GM19467 (cell line): Measurements from ENCODE around the gene ASIC2.

Source experiments
- ATAC-seq: cut with Tn5 transposase; IDR thresholded peaks from one replicate; pipeline ENCODE4 v1.9.1; 2021; ENCODE audit warnings: mild to moderate bottlenecking, moderate library complexity; ENCODE audit not compliant: unreplicated experiment

The ASIC2 gene

DNA sequence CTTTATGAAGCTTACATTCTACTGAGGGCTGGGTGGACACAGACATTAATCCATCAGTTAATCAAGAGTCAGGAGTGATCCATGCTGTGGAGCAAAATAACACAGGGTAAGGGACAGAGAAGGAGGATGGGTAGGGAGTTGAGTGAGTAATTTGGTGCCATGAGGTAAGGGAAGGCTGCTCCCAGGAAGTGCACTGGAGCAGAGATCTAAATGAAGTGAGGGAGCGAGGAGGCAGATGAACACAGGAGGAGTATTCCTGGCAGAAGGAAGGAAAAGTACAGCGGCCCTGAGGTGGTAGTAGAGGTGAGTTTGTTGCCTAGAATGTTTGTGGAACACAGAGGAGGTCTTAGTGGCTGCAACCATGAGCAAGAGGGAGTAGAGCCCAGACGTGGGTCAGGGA lies 34.8 kb downstream of the ASIC2 start:
- no peak for ATAC-seq

DNA sequence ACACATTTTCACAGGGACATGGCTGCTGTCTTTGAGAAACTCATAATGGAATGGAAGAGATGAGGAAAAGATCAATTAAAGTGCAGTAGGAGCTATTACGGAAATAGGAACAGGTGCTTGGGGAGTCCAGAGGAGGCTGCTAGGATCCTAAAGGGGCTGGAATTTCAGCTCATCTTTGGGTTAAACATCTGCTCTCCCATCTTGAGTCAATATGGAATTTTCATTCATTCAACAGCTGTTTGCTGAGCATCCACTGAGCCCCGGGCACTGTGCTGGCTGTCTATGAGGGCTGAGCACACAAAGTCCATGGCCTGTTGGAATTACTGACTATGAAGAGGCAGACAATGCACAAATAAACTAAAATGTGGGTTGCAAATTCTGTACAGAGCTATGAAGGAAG lies 47.9 kb downstream of the ASIC2 start:
- ATAC-seq = no peak

DNA sequence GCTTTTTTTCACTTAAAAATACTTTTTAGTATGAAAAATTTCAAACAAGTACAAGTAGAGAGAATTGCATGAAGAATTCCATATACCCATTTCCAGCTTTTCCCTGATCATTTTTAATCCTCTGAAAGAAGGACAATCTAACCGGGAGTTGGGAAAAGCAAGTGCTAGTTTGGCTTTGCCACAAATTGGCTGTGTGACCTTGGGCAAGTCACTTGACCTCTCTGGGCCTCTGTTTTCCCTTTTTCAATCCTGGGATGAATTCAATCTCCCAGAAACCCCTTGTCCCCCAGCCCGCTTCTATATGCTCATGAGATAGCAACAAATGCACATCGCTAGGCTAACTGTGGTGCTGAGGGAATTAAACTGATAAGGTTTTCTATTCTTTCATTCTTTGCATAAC lies 49.4 kb downstream of the ASIC2 start:
- ATAC-seq = no peak

DNA sequence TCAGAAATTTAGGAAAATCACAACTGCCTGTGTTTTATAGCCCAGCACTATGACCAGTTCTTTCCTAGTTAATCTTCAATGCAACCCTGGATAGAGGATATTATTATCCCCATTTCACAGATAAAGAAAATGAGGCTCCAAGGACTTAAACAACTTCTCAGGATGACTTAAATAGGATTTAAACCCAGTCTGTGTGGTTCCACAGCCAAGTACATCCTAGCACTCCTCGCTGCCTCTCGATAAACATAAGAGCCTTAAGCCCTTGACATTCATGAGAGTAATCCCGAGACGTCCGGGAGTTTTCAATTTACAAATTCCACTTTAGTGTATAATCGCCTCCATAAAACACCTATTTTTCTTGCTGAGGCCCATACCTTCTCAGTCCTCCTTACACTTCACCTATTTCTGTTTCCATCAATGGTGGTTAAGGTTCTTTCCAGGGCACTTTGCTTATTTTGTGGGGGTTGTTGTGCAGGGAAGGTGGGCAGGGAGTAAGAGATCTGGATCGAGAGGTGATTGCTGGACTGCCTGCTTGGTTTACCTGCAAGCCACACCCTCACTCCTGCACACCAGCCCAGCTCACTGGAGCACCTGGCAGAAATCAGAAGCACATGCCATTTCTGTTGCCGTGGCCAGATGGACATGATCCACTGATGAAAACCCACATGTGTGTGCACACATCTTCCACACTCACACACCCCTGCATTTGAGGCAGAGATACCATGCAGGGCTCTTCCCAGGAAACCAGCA lies 50.5 kb downstream of the ASIC2 start:
- no peak for ATAC-seq

DNA sequence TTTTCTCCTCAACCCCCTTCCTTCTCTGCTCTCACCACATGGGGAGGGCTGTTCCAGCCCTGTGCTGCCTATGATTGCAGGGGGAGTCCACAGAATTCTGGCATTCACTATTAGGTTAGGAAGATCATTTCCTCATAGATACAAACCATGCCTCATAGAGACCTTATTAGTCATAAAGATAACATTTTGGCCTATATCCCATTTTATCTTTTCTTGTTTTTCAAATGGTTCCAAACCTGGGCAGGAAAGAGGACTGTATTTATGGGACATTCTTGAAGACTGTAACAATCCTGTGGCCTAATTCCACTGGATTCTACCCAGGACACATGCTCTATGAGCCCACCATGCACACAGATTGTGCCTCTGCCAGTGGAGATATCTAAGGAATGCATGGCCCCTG lies 51.7 kb downstream of the ASIC2 start:
- no peak for ATAC-seq

DNA sequence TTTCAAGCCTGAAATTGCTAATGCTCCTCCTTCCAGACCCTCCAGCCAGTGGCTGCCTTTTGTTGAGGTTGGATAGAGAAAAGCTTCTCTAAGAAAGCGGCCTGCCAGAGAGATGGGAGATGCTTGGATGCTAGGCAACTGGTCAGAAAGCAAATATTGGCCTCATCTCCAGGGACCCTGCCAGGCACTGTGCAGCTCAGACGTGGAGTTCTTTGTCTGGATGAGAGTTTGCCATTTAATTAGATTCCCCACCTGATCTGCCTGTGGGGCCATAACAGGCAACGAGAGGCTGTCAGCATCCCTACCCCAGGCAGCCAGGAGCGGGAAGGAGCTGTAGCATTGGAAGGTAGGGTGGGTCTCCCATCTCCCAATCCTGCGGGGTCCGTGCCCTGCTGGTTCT lies 52.7 kb downstream of the ASIC2 start:
- ATAC-seq = no peak

DNA sequence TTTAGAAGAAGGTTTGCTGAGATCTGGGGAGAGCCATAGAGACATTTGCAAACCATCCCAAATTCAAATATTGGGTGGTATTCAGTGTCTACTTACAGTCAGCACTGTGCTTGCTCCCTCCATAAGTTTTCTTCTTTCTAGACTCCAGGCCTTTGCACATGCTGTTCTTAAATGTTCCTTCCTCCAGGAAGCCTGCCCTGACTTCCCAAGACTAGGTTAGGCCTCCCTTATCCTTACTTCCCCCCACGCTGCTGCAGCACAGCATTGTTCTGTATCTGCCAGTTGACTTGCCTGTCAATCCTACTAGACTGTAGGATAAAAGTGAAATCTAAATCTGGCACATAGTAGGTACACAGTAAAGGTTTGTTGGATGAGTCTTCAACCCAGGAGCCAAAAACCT lies 53.4 kb downstream of the ASIC2 start:
- no peak for ATAC-seq

DNA sequence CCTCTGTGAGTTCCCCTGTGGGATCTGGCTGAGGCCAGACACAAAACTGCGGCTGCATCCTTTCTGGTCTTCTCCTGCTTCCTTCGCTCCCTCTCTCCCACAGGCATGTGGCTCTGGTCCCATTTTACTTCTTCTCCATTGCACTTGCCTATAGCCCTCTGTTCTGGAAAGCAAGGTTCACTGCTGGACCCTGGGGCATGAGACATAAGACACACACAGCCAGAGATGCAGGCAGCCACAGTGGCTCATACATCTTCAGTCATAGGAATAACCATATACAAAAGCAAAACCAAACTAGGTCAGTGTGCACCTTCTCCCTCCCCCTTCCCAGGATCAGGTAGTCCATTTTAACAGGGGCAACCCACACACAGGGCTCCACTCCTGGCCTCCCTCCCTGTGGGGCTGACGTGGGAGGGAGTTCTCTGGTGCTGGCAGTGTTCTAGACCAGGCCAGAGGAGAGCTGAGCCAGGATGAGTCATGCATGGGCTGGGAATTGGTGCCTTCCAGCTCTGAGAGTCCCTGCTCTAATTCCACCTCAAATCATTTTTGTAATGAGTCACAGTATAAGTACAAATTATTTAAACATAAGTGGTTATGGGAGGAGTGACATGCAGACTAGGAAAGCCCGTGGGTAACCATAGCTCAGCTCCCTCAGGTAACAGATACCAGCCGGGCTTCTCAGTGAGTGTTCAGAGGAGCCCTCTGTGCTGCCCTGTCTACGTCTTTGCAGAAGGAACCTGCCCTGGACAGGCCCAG lies 58.0 kb downstream of the ASIC2 start:
- ATAC-seq = no peak

DNA sequence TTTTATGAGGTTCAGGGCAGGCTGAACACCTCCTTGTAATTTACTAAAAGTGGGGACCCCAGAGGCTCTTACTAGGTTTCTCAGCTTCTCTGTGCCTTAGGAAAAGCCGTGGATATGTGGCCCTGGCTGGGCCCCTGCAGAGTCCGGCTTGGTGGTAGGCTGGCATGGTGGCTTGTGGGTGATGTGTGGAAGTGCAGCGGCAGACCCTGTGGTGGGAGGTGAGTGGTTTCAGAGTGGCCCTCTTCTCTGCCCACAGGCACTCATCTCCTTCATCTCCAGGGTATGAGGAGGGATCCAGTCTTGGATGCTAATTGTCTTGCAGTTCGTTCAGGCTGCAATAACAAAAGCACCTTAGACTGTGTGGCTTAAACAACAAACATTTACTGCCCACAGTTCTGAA lies 58.9 kb downstream of the ASIC2 start:
- ATAC-seq = no peak

DNA sequence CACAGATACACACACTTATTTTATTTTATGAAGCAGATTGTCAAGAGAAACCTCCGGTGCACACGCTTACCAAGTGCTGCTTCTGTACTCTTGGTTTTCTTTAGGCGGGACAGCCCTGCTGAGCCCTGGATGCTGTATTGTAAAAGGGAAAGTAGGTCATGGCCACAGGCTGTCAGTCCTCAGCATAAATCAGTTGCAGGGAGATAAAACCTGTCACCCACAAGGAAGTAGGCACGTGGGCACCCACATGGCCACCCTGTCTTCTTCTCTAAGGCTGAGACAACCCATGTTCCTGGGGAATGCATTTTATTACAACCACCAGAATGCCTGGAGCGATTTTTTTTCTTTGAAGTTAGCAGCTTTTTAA lies 59.3 kb downstream of the ASIC2 start:
- ATAC-seq = no peak

DNA sequence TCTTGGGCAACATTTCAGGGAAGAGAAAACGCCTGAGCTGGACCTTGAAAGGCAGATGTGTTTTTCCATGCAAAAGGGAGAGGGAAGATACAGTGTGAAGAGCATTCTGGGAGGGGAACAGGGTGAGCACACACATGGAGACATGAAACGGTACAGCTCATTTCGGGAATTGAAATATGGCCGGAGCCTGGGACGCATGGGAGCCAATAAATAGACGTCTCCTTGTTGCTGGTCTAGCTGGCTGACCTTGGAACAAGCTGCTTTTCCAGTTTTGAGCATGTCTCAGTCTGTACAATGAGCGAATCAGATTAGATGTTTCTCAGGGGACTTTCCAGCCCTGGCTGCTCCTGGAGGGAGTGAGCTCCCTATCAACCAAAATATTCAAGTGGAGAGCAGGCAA lies 63.6 kb downstream of the ASIC2 start:
- no peak for ATAC-seq

DNA sequence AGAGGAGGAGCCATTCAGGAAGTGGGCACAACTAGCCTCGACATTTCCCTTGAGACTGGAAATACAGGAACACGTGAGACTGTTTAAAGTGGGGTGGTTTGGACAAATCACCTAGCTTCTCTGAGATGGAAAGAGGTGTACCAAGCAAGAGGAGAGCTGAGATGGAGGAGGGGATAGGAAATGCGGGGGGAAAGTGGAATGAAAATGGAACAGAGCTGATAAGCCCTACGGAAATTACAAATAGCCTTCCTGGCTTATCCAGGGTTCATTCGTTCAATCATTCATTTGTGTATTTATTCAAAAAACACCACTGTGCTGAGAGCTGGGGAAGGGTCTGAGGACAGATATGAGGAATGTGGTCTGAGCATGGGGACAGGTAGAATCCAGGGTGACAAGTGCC lies 64.1 kb downstream of the ASIC2 start:
- no peak for ATAC-seq

DNA sequence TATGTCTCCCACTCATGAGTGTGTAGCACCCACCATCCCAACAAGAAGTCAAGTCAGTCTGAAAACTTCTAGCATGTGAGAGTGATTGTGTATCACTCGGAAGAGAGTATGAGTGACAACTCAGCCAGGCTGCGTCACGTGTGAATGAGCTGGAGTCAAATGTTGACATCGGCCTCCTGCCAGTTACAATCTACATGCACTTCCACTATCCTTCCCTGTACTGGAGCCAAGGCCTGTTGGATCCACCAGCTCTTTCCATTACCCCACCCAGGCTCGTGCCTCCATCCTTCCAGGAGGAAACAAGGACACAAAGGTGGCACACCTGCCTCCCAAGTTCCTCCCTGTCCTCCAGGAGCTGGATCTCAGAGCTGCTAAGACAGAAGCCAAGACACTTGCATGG lies 64.5 kb downstream of the ASIC2 start:
- ATAC-seq = no peak

DNA sequence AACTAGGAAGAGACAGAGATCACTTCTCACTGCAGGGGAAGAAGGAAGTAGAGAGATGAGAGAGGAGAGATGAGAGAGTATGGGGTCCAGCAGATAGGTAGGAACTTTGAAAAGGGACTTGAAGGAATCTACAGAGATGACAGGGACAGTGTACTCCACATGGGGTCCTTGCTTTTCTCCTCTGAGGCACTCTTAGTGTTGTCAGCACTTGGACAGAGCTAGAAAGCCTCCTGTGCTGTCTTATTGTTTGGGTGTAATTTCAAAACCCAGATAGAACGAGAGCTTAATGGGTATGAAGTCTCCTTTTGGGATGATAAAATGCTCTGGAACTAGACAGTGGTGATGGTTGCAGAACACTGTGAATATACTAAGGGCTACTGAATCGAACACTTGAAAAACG lies 65.2 kb downstream of the ASIC2 start:
- ATAC-seq = no peak

DNA sequence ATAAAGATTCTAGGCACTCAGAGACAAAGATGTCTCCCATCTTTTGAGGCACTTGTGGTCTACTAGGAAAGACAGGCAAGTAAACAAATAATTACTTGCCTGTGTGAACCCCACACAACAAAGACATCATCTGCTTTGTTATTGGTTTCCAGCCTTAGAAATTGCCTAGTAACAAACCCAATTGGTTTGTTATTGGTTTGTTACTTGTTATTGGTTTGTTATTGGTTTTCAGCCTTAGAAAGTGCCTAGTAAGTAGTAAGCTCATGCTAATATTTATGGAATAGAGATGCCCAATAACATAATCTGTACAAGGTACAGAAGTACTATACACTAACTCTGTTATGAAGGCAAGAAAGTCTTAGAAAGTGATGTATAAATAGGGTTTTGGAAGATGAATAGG lies 67.1 kb downstream of the ASIC2 start:
- no peak for ATAC-seq

DNA sequence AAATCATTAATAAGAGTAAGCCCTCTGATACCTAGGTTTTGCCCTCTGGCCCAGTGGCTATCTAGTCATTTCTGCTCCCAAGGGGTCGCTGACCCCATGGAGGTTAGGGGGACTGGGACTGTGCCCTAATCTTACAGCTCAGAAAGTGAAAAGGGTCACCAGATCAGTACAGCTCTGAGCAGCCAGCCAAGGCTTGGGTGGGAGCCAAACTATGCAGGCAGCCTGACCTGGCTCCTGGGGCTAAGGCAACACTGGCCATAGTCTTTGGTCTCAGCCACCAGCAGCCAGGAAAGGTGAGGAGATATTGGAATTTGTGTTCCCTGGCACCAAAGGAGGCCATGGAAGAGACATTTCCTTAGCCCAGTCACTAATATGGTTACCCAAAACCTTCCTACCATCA lies 67.6 kb downstream of the ASIC2 start:
- ATAC-seq = no peak

DNA sequence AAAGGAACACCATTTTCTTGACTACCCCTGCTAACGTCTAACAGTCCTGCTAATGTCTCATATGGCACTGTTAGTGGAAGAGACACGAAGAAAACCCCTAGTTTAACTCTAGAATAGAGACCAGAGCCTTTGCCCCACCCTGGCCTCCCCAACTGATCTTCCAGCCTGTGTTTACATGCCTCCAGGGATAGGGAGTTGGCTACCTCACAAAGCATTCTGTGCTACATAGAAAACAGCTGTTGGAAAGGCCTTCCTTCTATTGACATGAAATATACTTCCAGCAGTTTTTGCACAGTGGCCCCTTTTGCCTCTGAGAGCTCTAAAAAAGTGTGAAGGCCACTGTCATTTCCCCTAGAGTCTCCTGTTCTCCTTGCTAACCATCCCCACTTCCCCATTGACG lies 73.1 kb downstream of the ASIC2 start:
- ATAC-seq = no peak

DNA sequence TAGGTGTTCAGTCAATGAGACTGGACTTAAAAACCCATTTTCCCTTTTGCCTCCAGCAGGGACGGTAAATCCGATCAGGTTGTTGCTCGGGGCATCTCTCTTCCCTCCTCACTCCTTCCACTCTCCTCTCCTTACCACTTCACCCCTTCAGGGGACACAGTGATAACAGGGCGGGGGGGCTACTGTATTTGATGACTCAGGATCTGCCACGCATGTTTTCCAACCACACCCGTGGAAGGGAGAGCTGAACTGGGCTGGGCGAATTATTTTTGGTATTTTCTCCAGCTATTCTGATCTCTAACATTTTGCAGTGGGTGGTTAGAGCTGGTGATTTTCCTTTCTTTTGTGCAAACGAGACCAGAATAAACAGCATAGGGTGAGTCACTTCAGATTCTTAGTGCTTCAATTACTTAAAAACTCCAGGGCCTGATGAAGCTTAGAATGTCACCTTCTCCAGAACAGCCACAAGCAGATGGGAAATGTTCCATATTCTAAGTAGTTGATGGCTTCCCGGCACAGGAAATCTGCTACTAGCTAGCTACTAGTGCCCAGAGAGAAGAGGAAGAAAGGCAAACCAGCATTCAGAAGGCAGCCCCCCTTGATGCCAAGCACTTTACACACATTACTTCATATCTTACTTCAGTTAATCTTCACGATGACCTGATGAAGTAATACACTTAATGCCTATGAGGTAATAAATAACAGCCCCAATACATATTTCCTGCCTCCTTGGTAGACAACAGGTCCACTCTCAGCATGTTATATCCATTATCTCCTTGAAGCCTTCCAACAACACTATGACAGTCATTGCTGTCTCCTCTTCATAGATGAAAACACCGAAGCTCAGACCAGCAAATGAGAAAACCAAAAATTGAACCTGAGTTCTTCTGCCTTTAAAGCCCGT lies 74.1 kb downstream of the ASIC2 start:
- ATAC-seq = no peak

DNA sequence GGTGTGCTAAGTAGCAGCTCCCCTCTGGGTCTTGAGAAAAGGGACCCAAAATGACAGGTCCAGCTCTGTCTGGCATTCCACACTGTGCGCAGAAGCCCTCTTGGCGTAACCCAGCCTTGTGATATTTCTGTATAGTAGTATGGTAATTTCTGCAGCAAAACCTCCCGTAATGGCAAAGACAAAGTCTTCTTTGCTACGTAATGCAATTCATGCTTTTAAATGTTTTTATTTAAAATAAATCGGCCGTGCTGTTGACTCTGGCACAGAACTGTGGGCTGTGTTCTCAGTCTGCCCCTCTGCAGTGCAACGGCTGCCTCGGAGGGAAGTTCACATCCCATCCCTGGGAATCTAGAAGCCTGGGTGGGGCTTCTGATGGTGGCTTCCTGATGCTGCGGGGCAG lies 75.2 kb downstream of the ASIC2 start:
- no peak for ATAC-seq

DNA sequence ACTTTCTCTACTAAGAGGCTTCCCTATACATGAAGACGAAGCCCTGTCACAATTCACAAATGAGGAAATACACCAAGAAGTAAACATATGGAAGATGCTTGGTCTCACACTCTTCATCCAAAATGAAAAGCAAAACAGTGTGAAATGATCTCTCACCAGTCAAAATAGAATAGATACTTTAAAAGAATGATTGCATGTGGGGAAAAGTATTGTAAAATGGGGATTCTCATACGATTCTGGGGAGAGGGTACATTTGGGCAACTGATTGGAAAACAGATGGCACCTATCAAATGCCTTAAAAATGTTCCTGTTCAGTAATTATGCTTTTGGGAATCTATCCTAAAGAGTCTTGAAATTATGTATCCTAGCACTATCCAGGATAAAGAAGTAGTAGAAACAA lies 78.1 kb downstream of the ASIC2 start:
- ATAC-seq = no peak

DNA sequence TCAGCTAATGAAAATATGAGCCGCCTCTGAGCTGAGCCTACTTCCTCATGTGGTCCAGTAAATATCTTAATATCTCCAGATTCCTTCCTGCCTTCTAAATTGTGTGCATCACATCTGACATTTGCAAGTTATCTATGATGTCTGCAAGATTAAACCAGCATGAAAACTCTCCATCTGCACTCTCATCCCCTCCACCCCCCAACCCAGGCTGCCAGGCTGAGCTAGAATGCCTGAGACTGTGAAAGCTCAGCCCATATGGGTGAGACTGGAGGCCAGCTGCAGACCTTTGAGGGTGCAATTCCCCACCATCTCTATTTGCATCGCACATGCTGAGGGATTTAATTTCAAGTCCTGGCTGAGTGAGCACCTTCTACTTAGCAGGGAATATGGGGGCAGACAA lies 82.8 kb downstream of the ASIC2 start:
- no peak for ATAC-seq

DNA sequence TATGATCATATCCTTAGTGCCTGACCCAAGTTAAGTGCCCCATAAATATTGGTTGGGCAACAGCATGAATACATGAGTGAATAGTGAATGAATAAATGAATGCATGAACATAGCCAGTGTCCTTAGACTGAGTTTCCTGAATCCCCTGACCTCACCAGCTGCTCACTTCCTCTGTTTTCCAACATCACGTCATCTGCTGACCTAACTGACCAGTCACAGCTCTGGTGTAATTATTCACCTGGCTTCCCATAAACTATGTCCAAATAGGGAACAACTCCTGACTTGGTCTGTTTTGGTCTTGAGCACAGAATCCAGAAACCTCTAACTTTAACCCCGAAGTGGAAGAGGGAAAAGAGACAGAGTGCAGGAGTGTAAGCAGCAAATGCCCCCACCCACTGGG lies 83.4 kb downstream of the ASIC2 start:
- no peak for ATAC-seq
